GOT3 (cell line): Measurements from ENCODE around the gene IRX4.
"Not testable (repeated sequence)": the region's sequence is repeated elsewhere in the genome, so short reads cannot be mapped to it uniquely, and the experiment has no call there.

ENCODE experiments used
- DNase-seq: peaks from one replicate; lab custom pipeline; 2025; ENCODE audit warnings: mixed read lengths; lab: John Stamatoyannopoulos, UW

IRX4 gene

DNA sequence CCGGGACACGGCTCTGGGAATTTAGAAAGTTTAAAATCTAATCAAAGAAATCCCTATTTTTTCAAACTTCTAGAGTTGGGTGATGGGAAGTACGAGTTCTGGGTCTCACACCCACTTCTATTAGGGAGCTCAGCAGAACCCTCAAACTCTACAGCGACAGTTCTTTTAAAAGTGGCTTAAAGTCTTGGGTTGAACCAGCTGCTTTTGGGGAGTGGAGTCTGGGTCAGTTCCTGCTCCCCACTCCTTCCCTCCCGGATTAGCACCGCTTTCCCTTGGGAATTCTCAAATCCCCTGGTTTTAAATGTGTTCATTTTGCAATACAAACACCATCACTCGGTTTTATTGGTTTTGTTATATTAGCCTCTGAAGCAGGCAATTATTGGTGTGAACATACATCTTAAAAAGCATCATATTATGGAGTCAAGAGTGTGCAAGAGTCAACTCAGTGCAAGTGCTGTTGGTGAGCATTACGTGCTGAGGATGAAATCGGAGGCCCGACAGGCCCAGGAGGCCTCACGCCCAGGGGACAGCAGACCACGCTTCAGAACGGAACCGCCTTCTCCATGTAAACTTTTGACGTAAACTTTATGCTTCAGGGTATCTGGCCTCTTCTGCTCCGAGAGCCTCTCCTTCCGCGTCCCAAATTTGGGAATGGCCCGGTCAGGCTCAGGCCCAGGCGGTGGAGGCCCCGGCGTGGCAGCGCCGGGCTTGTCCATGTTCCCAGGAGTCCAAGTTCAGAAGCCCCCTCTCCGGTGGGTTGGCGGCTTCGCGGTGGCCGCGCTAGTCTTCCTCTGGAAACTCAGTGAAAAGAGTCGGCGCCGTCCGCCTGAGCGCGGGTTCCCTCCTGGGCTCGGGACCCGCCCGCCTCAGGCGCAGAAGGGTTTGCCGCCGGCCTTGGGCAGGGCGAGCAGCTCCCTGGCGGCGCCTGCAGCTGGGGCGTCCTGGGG is 5.3 kb downstream of the IRX4 start:
- no peak for DNase-seq

DNA sequence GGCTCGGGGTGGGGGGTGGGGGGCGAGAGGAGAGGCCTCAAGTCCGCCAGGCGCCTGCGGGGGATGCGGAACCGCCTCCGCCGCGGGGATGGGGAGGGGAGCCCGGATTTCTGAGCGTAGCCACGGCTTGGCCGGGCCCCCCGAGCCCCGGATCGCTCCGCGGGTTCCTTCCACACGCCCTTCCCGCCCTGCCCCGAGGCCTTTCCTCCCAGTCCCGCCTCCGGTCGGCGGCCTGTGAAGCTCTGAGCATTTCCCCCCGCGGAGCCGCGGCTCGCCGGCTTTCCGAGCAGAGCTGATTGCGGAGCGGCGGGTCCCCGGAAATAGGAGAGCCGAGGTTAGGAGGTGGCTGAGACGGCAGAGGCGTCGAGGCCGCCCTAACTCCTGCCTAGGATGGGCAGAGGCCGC is 6.1 kb downstream of the IRX4 start:
- no peak for DNase-seq

DNA sequence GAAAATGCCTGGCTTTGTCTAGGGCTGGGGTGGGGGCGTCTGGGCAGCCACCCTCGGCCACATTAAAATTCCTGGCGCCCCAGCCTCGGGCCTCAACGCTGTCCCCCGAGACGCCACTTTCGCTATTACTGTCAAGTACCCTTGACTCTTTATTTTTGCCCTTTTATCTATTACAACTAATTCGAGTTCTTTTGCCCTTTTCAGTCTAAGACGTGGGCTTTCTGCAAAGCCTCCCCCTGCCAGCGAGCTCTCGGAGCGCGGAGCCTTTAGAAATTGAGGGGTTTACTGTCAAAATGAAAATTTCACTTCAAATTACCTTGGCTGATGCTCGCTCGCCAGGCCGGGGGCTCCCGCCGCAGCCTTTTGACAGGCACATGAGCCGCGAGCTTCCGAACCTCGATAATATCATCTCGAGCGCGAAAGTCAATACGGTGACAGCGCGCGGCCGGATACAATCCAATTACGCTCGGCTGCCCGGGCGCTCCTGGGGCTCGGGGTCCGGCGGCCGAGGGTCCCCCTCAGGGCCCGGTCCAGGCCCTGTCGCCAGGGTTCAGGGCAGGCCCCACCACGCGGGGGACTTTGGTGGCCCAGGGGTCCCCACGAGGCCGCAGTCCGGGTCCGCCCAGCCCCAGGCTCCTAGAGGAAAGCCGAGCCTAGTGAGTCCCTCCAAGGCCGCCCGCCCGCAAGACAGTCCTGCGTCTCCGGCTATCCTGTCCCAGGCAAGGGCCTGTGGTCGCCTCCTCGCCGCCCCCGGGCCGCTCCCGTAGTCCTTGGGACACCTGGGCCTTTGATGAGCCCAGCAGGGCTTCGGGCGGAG is 6.7 kb downstream of the IRX4 start:
- DNase-seq = no peak

DNA sequence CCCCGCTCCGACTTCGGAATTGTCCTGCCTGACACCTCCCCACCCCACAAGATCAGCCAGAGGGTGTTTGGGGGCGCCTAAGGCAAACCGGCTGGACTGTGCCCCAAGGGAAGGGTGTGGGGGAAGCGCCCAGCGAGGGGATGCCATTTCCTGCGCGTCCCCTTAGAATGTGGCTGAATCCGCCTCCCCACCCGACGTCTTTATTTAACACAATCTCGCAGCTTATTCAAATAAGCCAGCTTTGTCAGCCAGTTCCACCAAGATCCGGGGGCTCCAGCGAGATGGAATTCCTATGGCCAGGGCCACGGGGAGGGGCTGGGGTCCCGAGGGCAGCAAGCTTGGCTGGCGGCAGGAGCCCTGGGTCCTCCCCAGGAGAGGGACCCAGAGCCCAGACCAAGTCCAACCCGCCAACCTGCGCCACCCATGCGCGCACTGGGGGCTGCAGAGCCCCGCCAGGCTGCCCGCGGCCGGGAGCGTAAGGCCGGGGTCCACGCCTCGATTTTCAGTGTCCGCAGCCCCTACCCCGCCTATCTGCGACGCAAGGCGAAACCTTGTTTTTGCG is 7.4 kb downstream of the IRX4 start:
- no peak for DNase-seq

- no peak for DNase-seq
Measured at GRCh38 chr5:1874771-1875220, 7.9 kb downstream of the IRX4 start.

- no peak for DNase-seq
Measured at GRCh38 chr5:1874348-1874747, 8.4 kb downstream of the IRX4 start.

DNA sequence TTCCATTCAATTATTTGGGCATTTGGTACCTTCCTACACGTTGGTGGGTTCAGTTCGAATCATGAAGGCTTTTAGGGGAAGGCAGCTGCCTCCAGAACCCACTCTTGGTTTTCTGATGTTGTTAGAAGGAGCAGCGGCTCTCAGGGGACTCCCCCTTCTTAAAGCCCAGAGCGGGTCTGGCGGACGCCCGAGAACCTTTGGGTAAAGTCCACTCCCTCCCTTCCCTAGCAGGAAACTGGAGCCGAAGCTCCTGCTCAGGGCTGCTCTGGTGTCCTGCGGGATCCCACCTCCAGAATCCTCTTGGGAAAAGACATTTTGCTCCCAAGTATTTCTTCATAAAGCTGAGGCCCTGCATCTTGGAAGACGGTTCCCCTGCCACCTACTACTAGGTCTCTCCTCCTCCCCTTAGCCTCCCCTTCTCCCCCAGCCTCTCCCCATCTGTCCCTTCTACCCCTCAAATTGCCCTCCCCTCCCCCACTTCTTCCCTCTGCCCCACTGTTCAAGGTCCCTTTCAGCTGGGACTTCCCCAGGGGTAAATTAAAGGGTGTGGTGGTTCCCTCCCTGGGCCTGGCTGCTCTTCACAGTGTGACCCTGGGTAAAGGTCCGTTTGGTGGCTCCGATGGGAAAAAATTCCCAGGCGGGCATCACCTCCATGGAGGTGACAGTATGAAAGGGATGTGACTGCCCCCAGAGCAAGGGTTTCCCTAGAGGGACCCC is 9.3 kb downstream of the IRX4 start:
- no peak for DNase-seq

- no peak for DNase-seq
Measured at GRCh38 chr5:1871441-1871840, 11.3 kb downstream of the IRX4 start.

DNA sequence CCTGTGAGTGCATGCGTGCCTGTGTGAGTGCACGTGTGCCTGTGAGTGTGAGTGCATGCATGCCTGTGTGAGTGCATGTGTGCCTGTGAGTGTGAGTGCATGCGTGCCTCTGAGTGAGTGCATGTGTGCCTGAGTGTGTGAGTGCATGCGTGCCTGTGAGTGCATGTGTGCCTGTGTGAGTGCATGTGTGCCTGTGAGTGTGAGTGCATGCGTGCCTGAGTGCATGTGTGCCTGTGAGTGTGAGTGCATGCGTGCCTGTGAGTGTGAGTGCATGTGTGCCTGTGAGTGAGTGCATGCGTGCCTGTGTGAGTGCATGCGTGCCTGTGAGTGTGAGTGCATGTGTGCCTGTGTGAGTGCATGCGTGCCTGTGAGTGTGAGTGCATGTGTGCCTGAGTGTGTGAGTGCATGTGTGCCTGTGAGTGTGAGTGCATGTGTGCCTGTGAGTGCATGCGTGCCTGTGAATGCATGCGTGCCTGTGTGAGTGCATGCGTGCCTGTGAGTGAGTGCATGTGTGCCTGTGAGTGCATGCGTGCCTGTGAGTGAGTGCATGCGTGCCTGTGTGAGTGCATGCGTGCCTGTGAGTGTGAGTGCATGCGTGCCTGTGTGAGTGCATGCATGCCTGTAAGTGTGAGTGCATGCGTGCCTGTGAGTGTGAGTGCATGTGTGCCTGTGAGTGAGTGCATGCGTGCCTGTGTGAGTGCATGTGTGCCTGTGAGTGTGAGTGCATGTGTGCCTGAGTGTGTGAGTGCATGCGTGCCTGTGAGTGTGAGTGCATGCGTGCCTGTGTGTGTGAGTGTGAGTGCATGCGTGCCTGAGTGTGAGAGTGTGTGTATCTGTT is 12.1 kb downstream of the IRX4 start:
- DNase-seq = not testable (repeated sequence)

GRCh38 chr5:1868886-1869475 is 13.7 kb downstream of the IRX4 start:
- no peak for DNase-seq

DNA sequence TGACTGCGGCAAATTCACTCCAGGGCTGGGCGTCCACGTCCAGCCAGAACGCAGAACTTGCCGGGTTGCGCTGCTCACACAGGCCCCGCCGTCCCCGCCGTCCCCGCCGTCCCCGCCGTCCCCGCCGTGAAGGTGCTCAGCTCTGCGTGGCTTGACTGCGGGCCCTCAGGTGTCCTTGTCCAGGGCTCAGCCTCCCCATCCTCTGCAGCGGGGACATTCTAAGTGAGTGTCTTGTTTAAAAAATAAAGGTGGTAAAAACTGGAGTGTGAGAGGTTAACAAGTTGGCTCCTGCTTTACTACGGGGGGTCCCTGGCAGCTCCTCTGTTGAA is 14.9 kb downstream of the IRX4 start:
- no peak for DNase-seq

GRCh38 chr5:1867114-1867814 is 15.5 kb downstream of the IRX4 start:
- no peak for DNase-seq

GRCh38 chr5:1865948-1866347 is 16.8 kb downstream of the IRX4 start:
- no peak for DNase-seq

DNA sequence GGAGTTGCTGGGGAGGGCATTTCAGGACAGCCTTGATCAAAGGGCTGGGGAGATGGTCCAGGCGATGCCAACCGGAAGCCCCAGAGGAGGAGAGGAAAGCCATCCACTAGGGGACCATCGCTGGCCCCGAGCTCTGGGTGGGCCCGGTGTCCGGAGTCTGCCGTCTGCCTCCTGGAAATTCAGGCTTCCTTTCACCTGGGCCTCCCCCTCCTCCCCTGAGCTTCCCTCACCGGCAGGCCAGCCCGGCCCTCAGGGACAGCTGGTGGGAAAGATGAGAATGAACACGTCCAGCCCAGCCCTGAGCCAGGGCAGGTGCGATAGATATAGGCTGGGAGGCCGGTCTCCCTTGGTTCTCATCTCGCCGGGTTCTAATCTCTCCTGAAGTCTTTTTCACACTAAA is 17.2 kb downstream of the IRX4 start:
- DNase-seq = no peak

DNA sequence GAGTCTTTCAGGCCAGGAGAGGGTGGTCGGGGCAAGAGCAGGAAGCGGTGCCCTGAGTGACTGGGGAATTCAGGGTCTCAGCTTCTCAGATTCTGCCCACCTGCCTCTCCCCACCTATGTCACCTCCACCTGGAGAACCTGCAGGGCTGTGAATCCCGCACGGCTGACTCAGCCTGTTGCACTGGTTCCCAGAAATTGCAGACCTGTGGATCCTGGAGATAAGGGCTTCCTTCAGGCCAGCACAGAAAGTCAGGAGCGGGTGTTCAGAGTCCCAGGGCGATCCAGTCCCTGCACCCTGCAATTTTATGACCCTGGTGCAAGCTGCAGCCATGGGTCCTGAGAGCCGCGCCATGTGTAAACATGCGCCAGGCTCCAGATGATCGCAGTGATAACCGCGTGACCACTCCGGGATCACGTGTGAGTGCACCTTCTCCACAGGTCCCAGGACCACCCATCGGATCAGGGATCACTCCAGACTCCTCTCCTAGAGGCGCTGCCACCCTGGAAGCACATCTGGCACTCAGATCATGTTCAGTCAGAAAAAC is 17.8 kb downstream of the IRX4 start:
- no peak for DNase-seq

DNA sequence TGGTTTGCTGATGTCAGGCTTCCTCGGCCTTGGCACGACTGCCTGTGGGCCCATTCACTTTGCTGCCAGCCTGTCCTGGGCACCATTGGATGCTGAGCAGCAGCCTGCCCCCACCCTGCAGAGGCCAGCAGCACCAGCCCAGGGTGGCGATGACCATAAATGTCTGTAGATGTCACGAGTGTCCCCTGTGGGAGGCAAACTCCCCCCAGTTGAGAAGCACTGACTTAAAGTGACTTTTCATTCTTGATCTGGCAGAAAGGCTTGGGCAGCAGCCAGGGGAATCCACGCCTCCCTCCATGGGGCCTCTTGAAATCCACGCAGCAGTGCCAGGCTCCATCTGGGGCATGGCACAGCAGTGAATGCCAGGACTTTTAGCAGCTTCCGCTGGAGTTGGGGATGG is 21.8 kb downstream of the IRX4 start:
- DNase-seq = no peak

DNA sequence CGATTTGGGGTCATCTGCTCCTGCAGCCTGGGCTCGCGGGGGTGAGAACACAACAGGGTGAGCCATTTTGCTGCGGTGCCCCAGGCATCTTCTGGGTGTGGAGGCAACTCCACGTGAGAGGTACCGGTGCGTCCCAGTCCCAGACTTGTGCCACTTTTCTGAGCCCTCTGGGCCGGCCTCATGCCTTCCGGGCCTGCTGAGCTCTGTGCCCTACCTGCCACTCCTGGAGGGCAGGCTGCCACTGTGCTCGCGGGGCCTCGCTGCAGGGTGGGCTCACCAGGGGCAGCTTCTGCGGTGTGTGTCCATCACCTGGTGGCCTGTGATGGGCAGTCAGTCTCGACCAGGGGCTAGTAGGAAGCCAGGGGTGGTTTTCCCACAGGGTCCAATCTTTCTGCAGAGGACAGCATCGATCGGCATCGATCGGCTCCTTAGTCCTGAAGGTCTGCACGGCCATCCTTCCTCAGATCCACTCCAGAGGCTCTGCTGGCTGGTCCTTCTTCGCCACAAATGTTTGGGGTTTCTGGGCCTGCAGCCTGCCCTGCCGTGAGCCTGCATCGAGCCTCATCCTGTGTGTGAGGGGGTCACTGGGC is 22.6 kb downstream of the IRX4 start:
- no peak for DNase-seq

DNA sequence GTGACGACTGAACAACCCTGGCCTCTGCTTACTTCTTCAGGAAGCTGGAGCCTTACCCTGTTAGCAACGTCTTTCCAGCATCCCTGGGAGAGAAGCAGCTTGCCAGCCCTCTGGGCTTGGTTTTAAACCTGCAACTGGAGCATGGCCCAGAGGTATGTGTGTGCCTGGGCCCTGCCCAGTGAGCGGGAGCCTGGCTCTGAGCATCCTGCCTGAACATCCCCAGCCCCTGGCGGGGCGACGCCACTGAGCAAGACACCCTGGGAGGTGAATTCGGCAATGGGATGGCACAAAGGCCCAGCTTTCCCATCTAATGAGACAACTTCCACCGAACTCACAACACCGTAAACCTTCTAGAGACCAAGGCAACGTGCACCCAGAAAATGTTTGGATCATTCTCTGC is 23.6 kb downstream of the IRX4 start:
- no peak for DNase-seq

DNA sequence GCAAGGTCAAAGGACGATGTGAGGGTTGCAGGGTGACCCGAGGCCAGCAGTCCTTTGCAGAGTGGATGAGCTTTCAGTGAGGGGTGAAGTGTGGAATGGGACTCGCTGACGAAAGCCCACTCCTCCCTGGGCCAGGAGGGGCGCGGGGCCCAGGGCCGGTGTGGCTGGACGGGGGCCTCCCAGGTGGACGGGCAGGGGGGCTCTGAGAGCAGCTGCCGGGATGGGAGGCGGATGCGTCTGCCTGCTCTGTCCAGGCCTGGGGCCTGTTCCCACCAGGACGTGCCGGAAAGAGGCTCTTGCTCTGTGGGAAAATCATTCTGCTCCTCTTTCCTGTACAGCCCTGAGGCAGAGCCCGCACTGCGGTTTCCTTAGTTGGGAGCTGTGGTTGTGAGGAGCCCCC is 24.3 kb downstream of the IRX4 start:
- DNase-seq = no peak

GRCh38 chr5:1857256-1857600 is 25.5 kb downstream of the IRX4 start:
- no peak for DNase-seq
